ENCODE data around the gene MORN5.

Gene MORN5

DNA sequence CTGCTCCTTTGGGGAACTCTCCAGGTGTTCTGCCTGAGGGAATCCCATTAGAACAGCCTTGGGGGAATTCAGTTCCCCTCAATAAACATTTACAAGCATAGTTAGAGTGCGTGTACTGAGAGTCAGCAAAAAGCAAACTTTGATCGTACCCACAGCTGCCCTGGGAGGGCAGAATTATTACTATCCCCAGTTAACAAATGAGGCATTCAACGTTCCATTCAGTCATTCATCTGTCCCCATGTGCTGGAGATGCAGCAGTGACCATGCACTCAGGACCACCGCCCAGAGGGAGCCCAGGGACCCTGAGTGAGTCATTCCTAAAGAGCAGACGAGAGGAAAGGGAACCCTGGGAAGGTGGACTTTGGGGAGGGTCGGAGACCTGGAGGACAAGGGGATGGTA is 47.5 kb upstream of the MORN5 start:
- no peak for TF ChIP-seq BACH2 (CRISPR knock-in tag; IDR thresholded peaks at IDR 0.05; ENCODE audit: borderline replicate concordance)
- TF ChIP-seq CSRNP3 (CRISPR knock-in tag; IDR thresholded peaks at IDR 0.05), result no peak
- ATAC-seq, result no peak

DNA sequence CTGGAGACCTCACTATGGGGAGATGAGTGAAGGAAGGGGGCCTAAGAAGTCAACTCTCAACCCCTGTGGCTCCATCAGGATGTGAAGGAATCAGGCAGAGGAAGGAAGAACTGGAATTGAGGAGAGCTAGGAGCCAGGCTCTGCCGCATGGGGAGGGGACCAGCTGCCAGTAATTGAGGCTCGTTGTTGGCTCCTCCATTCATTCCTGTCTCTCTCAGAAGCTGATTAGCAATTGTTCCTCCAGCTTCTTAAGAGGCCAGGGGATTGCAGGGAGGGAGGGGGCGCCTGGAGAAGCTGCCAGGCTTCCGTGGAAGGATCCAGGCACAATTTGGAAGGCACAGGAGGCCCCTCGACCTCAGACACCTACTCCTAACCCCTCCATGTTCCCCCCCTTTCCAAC is 46.1 kb upstream of the MORN5 start:
- no peak for ATAC-seq
- TF ChIP-seq ZNF70 (CRISPR knock-in tag; IDR thresholded peaks at IDR 0.05), result no peak
- TF ChIP-seq RARB (CRISPR knock-in tag; IDR thresholded peaks at IDR 0.05), result no peak
- TF ChIP-seq ARNTL (CRISPR knock-in tag; IDR thresholded peaks at IDR 0.05; ENCODE audit: borderline replicate concordance, low read depth), result no peak
- TF ChIP-seq PPARA (CRISPR knock-in tag; IDR thresholded peaks at IDR 0.05; ENCODE audit: borderline replicate concordance), result no peak
- TF ChIP-seq ZC3H10 (CRISPR knock-in tag; IDR thresholded peaks at IDR 0.05), result no peak
- TF ChIP-seq CSDC2 (CRISPR knock-in tag; IDR thresholded peaks at IDR 0.05), result no peak
- no peak for TF ChIP-seq ZFP30 (CRISPR knock-in tag; IDR thresholded peaks at IDR 0.05)
- no peak for TF ChIP-seq OSR1 (CRISPR knock-in tag; IDR thresholded peaks at IDR 0.05)
- no peak for TF ChIP-seq GLIS3 (CRISPR knock-in tag; IDR thresholded peaks at IDR 0.05)
- TF ChIP-seq, protein P1, sequence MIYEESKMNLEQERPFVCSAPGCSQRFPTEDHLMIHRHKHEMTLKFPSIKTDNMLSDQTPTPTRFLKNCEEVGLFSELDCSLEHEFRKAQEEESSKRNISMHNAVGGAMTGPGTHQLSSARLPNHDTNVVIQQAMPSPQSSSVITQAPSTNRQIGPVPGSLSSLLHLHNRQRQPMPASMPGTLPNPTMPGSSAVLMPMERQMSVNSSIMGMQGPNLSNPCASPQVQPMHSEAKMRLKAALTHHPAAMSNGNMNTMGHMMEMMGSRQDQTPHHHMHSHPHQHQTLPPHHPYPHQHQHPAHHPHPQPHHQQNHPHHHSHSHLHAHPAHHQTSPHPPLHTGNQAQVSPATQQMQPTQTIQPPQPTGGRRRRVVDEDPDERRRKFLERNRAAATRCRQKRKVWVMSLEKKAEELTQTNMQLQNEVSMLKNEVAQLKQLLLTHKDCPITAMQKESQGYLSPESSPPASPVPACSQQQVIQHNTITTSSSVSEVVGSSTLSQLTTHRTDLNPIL (CRISPR knock-in tag; IDR thresholded peaks at IDR 0.05; ENCODE audit: low read depth), result no peak
- TF ChIP-seq, protein P2, sequence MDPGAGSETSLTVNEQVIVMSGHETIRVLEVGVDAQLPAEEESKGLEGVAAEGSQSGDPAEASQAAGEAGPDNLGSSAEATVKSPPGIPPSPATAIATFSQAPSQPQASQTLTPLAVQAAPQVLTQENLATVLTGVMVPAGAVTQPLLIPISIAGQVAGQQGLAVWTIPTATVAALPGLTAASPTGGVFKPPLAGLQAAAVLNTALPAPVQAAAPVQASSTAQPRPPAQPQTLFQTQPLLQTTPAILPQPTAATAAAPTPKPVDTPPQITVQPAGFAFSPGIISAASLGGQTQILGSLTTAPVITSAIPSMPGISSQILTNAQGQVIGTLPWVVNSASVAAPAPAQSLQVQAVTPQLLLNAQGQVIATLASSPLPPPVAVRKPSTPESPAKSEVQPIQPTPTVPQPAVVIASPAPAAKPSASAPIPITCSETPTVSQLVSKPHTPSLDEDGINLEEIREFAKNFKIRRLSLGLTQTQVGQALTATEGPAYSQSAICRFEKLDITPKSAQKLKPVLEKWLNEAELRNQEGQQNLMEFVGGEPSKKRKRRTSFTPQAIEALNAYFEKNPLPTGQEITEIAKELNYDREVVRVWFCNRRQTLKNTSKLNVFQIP (CRISPR knock-in tag; IDR thresholded peaks at IDR 0.05; ENCODE audit: borderline replicate concordance, low read depth), result no peak
- no peak for TF ChIP-seq ESRRG (CRISPR knock-in tag; IDR thresholded peaks at IDR 0.05)
- TF ChIP-seq PATZ1 (CRISPR knock-in tag; IDR thresholded peaks at IDR 0.05; ENCODE audit: borderline replicate concordance), result no peak
- no peak for TF ChIP-seq BACH2 (CRISPR knock-in tag; IDR thresholded peaks at IDR 0.05; ENCODE audit: borderline replicate concordance)

- no peak for ATAC-seq
These were observed 44.3 kb upstream of the MORN5 start for GRCh38 chr9:122115176-122116035.

DNA sequence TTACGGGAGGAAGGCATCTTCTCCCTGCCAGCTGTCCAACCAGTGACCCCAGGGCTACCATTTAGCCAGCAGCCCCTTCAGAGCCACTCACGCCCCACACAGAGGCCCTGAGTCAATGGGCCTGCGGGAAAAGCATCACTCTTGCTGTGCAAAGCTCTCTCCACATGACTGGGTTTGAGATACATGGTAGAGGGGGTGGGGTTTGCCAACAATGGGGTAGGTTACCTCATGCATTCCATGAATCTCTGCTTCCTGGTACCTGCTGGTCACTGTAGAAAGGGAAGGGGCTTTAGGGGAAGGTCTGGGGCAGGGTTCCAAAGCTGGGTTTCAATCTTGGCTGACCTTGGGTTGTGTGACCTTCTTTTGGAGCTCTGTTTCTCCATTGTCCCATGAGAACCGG is 43.7 kb upstream of the MORN5 start:
- no peak for TF ChIP-seq ESRRG (CRISPR knock-in tag; IDR thresholded peaks at IDR 0.05)
- TF ChIP-seq ARNTL (CRISPR knock-in tag; IDR thresholded peaks at IDR 0.05; ENCODE audit: borderline replicate concordance, low read depth), result no peak
- TF ChIP-seq, protein P1 (CRISPR knock-in tag; IDR thresholded peaks at IDR 0.05; ENCODE audit: low read depth), result no peak
- TF ChIP-seq SNAI2 (CRISPR knock-in tag; IDR thresholded peaks at IDR 0.05), result no peak
- no peak for TF ChIP-seq TOX (CRISPR knock-in tag; IDR thresholded peaks at IDR 0.05; ENCODE audit: borderline replicate concordance)
- no peak for TF ChIP-seq RARB (CRISPR knock-in tag; IDR thresholded peaks at IDR 0.05)
- TF ChIP-seq, protein P2 (CRISPR knock-in tag; IDR thresholded peaks at IDR 0.05; ENCODE audit: borderline replicate concordance, low read depth), result no peak
- TF ChIP-seq ISL1 (CRISPR knock-in tag; IDR thresholded peaks at IDR 0.05), result no peak
- TF ChIP-seq ZNF565 (CRISPR knock-in tag; conservative IDR thresholded peaks at IDR 0.05; ENCODE audit: low read depth), result no peak
- TF ChIP-seq CSDC2 (CRISPR knock-in tag; IDR thresholded peaks at IDR 0.05), result no peak
- no peak for ATAC-seq

More at GRCh38 chr9:122115176-122116035, 44.3 kb upstream of the MORN5 start:
- TF ChIP-seq ZNF70 (CRISPR knock-in tag; IDR thresholded peaks at IDR 0.05) (peak; percentile 91), TOX (CRISPR knock-in tag; IDR thresholded peaks at IDR 0.05; ENCODE audit: borderline replicate concordance) (no peak), ARNTL (CRISPR knock-in tag; IDR thresholded peaks at IDR 0.05; ENCODE audit: borderline replicate concordance, low read depth) (no peak), ZFP30 (CRISPR knock-in tag; IDR thresholded peaks at IDR 0.05) (no peak)

Data from SK-N-SH treated with all-trans-retinoic acid at 6 μM for 48 hours (cell line).